ENCODE data around the gene BRI3.

BRI3 gene

GRCh38 chr7:98281757-98282606, 496 bp downstream of the BRI3 start:
- H3K4me3 ChIP-seq = peak overlapping the region; percentile 75 to 86
- H3K27me3 ChIP-seq = no peaks in the 10 kb centered on the region
- peak in 1 of 2 donors; percentile 81 for DNase-seq
- peaks cover 11 to 56% (median 45%) of the 10 kb centered on the region in 4 donors for H3K4me1 ChIP-seq
- no peaks in the 10 kb centered on the region for H3K9me3 ChIP-seq
- H3K27ac ChIP-seq = peak overlapping the region; percentile 93 to 98
- TF ChIP-seq CTCF (IDR thresholded peaks at IDR 0.05) = no peak
- intact Hi-C loops (cut with DNase I; ENCODE audit: low total_unique reads) = loop anchor here (5.0 kb wide), 1 partner anchor 1270 kb away; the partner anchor contains the start of gene FAM200A
- H3K36me3 ChIP-seq = peaks cover 0 to 5% (median 0%) of the 10 kb centered on the region in 3 donors

GRCh38 chr7:98282703-98283102, 1.2 kb downstream of the BRI3 start:
- Histone ChIP-seq H3K4me3 (peak overlapping the region; percentile 75 to 86), H3K27me3 (no peaks in the 10 kb centered on the region), H3K4me1 (peaks cover 12 to 61% (median 52%) of the 10 kb centered on the region in 4 donors), H3K27ac (peak overlapping the region; percentile 93 to 98), H3K36me3 (peaks cover 0 to 10% (median 4%) of the 10 kb centered on the region in 3 donors), H3K9me3 (no peaks in the 10 kb centered on the region)
- TF ChIP-seq CTCF (IDR thresholded peaks at IDR 0.05) = no peak
- intact Hi-C loops (cut with DNase I; ENCODE audit: low total_unique reads) = loop anchor here (5.0 kb wide), 1 partner anchor 1270 kb away; the partner anchor contains the start of gene FAM200A
- no peak for DNase-seq

- Histone ChIP-seq H3K27ac (peak overlapping the region; percentile 93 to 98), H3K27me3 (no peaks in the 10 kb centered on the region), H3K4me1 (peaks cover 12 to 67% (median 58%) of the 10 kb centered on the region in 4 donors), H3K9me3 (no peaks in the 10 kb centered on the region), H3K4me3 (peak overlapping the region; percentile 75 to 86), H3K36me3 (peaks cover 0 to 15% (median 11%) of the 10 kb centered on the region in 3 donors)
- peak; percentile 71 to 90 for DNase-seq
- intact Hi-C loops (cut with DNase I; ENCODE audit: low total_unique reads) = loop anchor here (5.0 kb wide), 1 partner anchor 1269 kb away; the partner anchor contains the start of gene FAM200A
- TF ChIP-seq CTCF (IDR thresholded peaks at IDR 0.05) = no peak
Observed at GRCh38 chr7:98283127-98283886, 1.8 kb downstream of the BRI3 start.

DNA sequence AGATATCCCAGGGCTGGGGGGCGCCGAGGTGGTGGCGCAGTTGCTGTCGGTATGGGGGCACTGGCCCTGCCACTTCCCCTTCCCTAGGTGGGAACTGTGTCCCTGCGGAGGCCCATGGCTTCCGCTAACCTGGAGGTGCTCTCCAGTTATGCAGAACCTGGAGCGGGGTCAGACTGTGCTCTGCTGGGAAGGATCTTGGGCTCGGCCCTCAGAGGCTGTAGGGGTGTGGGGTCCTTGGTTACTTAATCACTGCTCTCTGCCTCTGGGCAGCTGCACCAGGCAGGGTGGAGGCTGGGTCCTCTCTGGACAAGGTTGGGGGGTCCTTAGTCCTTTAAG, 2.4 kb downstream of the BRI3 start:
- Histone ChIP-seq H3K27ac (peak overlapping the region; percentile 93 to 98), H3K4me1 (peaks cover 12 to 73% (median 61%) of the 10 kb centered on the region in 4 donors), H3K9me3 (no peaks in the 10 kb centered on the region), H3K27me3 (no peaks in the 10 kb centered on the region), H3K36me3 (peaks cover 0 to 21% (median 14%) of the 10 kb centered on the region in 3 donors), H3K4me3 (peak overlapping the region; percentile 75 to 86)
- DNase-seq = no peak
- no peak for TF ChIP-seq CTCF (IDR thresholded peaks at IDR 0.05)
- intact Hi-C loops (cut with DNase I; ENCODE audit: low total_unique reads) = loop anchor here (5.0 kb wide), 1 partner anchor 1268 kb away; the partner anchor contains the start of gene FAM200A

DNA sequence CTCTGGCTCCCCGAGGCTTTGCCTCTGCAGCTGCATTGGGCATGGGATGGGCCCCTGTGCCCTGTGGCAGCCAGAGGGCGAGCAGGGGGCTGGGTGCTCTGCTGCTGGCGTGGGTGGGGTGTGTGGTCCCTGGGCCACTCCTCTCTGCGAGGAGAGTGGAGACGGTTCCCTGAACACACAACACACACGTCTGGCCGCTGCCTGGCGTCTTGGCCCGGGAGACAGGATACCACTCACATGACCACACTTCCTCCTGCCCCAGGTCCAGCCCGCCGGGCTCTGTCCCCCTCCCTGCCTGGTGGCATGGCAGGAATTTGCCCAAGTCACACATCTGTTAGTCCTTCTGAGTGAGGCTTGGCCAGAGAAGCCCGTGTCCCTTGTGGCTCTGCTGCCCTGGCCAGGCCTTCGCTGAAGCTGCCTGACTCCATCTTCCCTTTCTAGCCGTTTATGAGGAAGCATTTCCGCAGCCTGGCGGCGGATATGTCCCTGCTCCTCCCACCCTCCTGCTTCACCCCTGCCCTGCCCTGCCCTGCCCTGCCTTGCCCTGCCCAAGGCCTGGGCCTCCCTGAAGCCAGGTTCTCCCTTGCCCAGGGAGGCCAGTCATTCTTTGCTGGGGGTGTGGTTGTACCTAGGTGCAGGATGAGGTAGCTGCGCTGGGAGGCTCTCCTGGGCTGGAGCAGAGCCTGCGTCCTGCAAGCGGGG, 3.0 kb downstream of the BRI3 start:
- intact Hi-C loops (cut with DNase I; ENCODE audit: low total_unique reads) = loop anchor here (5.0 kb wide), 1 partner anchor 1268 kb away; the partner anchor contains the start of gene FAM200A

More for the DNA sequence above, 3.0 kb downstream of the BRI3 start:
- DNase-seq = peak; percentile 86 to 95
- Histone ChIP-seq H3K36me3 (peaks cover 0 to 25% (median 20%) of the 10 kb centered on the region in 3 donors), H3K9me3 (no peaks in the 10 kb centered on the region), H3K4me3 (peak overlapping the region; percentile 75 to 86), H3K27me3 (no peaks in the 10 kb centered on the region), H3K4me1 (peaks cover 12 to 79% (median 64%) of the 10 kb centered on the region in 4 donors), H3K27ac (peak overlapping the region; percentile 93 to 98)
- TF ChIP-seq CTCF (IDR thresholded peaks at IDR 0.05) = peak in 1 of 2 experiments; percentile 7

Measured in tibial artery (tissue), 4 donors.